HepG2 (cell line): ENCODE measurements around the gene MDM4. TPM values are rescaled to one million over a fixed set of nuclear protein-coding genes. Genes with fewer than 3 reads are reported as not detected.
A peak's percentile ranks its signal among the peaks of the same experiment; 100 is the strongest.

Source experiments
- ARID5B ChIP-seq: IDR thresholded peaks from 2 replicates; pipeline ENCODE4 v1.4.0; 2020; ENCODE audit warnings: mild to moderate bottlenecking, missing genetic modification reagents
- ATF4 ChIP-seq, 2 experiments: fragments of 450-650 bp in 1 of 2; sonication (generic) in 1 of 2; formaldehyde crosslinking; IDR thresholded peaks; 2 replicates each; pipeline versions ENCODE4 v1.5.0 to v1.8.0; 2020 to 2022; ENCODE audit warnings: mild to moderate bottlenecking in 1 of 2, missing genetic modification reagents in 1 of 2
- ATF6 ChIP-seq: sonication (generic); formaldehyde crosslinking; conservative IDR thresholded peaks from 2 replicates; pipeline ENCODE4 v1.4.0; 2020; ENCODE audit warnings: missing genetic modification reagents
- FOXM1 ChIP-seq: sonication (generic); formaldehyde crosslinking; IDR thresholded peaks from 2 replicates; pipeline ENCODE4 v1.5.0; 2020; ENCODE audit warnings: missing genetic modification reagents
- JUN ChIP-seq: sonication (generic); formaldehyde crosslinking; IDR thresholded peaks from 2 replicates; pipeline ENCODE4 v1.4.0; 2020; ENCODE audit warnings: mild to moderate bottlenecking, missing genetic modification reagents
- MNT ChIP-seq: fragments of 450-650 bp; IDR thresholded peaks from 2 replicates; pipeline ENCODE4 v1.6.1; 2016
- NR3C1 ChIP-seq: sonication (generic); formaldehyde crosslinking; IDR thresholded peaks from 2 replicates; pipeline ENCODE4 v1.4.0; 2020; ENCODE audit warnings: missing genetic modification reagents
- RNF2 ChIP-seq: fragments of 450-650 bp; conservative IDR thresholded peaks from 2 replicates; pipeline ENCODE4 v1.6.1; 2016; ENCODE audit warnings: low read depth
- YY1 ChIP-seq: IDR thresholded peaks from 2 replicates; pipeline ENCODE4 v1.6.1; 2011; ENCODE audit warnings: low read length, low read depth, moderate library complexity, mild to moderate bottlenecking; ENCODE audit not compliant: insufficient read depth, insufficient replicate concordance
- ZNF414 ChIP-seq: sonication (generic); formaldehyde crosslinking; IDR thresholded peaks from 2 replicates; pipeline ENCODE4 v1.5.0; 2020; ENCODE audit warnings: missing genetic modification reagents
- ZNF687 ChIP-seq: sonication (generic); formaldehyde crosslinking; IDR thresholded peaks from 2 replicates; pipeline ENCODE4 v1.5.1; 2020; ENCODE audit warnings: mild to moderate bottlenecking, missing genetic modification reagents, moderate library complexity
- ZNF776 ChIP-seq: sonication (generic); formaldehyde crosslinking; IDR thresholded peaks from 2 replicates; pipeline ENCODE4 v1.4.0; 2020; ENCODE audit warnings: mild to moderate bottlenecking, missing genetic modification reagents
- polyA plus RNA-seq, 8 experiments: library from polyadenylated mRNA; depleted of rRNA in 3 of 8; stranded (reverse) in 7 of 8; unstranded in 1 of 8; fragments of >200 nt; fragmentation: Illumina TruSeq in 4 of 8; extraction: Trizol in 4 of 8; gene quantifications; 2 replicates each; pipeline versions ENCODE4 v1.2.1 to v1.2.3, GENCODE V29; 2011 to 2016; ENCODE audit warnings: low read depth in 4 of 8, missing spikeins in 1 of 8, mixed read lengths in 1 of 8; ENCODE audit not compliant: insufficient read depth in 1 of 8
- total RNA-seq, 5 experiments: library from RNA; depleted of rRNA; stranded (reverse); fragments of >200 nt; fragmentation: Illumina TruSeq; extraction: Trizol; gene quantifications; 2 replicates each; pipeline ENCODE4 v1.2.3, GENCODE V29; 2016; ENCODE audit warnings: low read depth in 1 of 5

The MDM4 gene
- total and polyA plus RNA-seq, 2 of the 13 experiments (the other 11 are each of a cell fraction or from before 2014, with no cell fraction given): 14.9 to 19.0 TPM

GRCh38 chr1:204509186-204509635 lies 7.0 kb upstream of the MDM4 start (continued):
- TF ChIP-seq ATF6 (no peak), ATF4 (CRISPR knock-in tag; IDR thresholded peaks at IDR 0.05) (no peak), ZNF414 (CRISPR knock-in tag) (no peak), NR3C1 (CRISPR knock-in tag) (no peak), MNT (no peak), ZNF687 (peak; percentile 12; the same call in 1 of the 2 replicates), YY1 (no peak), RNF2 (no peak), JUN (CRISPR knock-in tag) (no peak), ZNF776 (no peak), ARID5B (CRISPR knock-in tag) (peak; percentile 33), FOXM1 (CRISPR knock-in tag) (no peak)
